Left lobe of liver (tissue), 2 donors: Measurements from ENCODE around the gene IMPACT. TPM values are rescaled to one million over a fixed set of nuclear protein-coding genes. Genes with fewer than 3 reads are reported as not detected.
A peak's percentile ranks its signal among the peaks of the same experiment; 100 is the strongest.

Experiments
- ATAC-seq: fragments of 200-7000 bp; cut with Tn5 transposase; one replicate; pipeline ENCODE4 v1.9.1; 2020; ENCODE audit warnings: mild to moderate bottlenecking, moderate library complexity
- DNase-seq: peaks from one replicate; pipeline ENCODE4 v3.0.0-alpha.2; 2020; ENCODE audit warnings: low spot score
- total RNA-seq: library from RNA; stranded (reverse); gene quantifications from one replicate; pipeline ENCODE4 v1.2.1, GENCODE V29; 2021
- donor health status: DM: no; HTN: no; CAD: no; lungs with moderate emphysema.
- donor health status: DM: no; HTN: yes; CAD: no.

The IMPACT gene
- total RNA-seq, 1 donor from 2014 or later = 14.8 TPM

DNA sequence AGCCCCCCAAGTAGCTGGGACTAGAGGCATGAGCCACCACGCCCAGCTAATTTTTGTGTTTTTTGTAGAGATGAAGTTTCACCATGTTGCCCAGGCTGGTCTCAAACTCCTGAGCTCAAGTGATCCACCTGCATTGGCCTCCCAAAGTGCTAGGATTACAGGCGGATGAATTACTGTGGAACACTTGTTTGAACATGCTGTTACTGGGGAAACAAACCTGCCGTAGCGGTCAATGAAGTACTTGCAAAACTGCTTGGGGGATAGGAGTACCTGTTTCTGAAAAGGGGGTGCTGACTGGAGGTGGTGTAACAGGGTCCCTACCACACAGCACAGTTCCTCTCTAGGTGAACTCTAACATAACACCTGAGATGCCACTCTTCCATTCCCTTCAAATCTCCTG is 5.9 kb upstream of the IMPACT start:
- DNase-seq (no peak), ATAC-seq (no peak)

DNA sequence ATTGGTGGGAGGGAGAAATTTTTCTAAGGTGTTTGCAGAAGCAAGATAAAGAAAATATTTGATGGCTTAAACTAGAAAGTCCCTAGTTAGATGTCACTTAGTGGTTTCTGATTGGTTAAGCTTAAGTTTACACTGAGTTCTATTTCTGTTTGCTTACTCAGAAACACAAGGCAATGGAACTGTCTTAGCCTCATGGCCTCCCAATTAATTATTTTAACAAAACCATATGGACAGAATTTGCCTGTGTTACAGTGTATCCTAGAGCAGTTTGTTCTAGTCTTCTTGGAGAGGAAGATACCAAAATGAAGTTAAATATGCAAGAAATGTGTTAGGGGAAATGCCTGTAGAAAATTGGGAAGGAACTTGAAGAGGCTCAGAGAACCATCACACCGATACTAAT is 4.6 kb upstream of the IMPACT start:
- ATAC-seq (no peak), DNase-seq (no peak)

DNA sequence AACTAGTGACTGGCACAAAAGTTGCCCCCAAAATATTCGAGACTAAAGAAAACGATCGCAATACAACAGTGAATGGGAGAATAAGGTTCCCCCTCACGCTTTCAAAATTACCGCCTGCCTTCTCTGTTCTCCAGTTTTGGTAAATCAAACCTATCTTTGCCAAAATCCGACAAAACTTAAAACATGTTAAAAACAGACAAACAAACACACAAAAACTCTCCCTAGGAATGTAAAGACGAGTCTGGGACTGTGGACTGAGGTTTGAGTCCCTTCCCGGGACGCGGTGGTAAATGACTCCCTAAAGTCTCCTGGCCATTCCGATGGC is 435 bp upstream of the IMPACT start:
- ATAC-seq = no peak
- no peak for DNase-seq

DNA sequence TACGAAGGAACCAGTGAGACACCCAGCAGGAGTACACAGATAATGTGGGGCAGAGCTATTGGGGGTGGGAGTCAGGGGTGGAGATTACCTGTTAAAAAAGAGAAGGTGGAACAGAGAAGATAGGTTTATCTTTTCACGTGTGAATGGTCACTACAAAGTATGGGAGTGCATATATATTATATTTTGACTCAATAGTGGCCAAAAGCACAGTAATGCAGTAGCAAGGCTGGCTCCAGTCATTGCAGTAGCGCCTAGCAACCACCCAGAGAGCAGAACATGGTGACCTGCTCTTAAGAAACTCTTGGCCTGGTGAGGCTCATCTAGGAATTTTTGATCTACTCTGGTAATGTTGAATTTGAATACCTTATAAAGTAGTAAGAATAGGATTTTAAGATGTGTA is 1.0 kb downstream of the IMPACT start:
- no peak for DNase-seq
- ATAC-seq = no peak

DNA sequence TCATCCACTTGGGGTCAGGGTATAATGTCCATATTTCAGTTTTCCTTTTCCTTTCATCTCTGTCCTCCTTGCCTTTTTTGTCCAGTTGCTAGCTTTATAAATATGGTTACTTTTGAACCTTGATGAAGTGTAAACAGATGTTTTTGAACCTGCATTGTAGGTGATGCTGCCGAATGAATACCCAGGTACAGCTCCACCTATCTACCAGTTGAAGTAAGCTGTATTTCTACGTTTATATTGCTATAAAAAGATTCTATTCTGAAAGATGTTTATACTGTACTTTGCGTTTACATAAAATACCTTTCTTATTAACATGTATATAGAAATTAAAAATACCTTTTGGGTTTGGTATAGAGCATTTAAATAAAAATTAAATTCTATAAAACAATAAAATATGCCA is 2.2 kb downstream of the IMPACT start:
- ATAC-seq (no peak), DNase-seq (no peak)

DNA sequence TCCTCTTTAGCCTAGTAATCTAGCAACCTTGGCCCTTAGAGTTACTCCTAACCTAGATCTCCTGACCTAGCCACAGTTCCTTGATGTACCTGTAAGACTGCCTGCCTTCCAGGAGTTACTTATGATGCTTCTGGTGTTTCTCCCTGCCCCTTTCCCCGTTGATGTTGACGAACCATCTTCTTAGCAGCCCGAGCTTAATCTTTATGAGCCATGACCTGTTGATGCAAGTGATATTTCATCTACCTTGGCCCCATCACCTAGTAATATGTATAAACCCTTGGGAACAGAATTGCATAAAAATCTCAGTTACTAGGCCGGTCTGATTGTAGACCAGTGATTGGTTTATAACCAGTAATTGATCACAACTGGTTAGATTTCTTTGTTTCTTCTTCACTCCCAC is 2.7 kb downstream of the IMPACT start:
- DNase-seq (no peak), ATAC-seq (no peak)

DNA sequence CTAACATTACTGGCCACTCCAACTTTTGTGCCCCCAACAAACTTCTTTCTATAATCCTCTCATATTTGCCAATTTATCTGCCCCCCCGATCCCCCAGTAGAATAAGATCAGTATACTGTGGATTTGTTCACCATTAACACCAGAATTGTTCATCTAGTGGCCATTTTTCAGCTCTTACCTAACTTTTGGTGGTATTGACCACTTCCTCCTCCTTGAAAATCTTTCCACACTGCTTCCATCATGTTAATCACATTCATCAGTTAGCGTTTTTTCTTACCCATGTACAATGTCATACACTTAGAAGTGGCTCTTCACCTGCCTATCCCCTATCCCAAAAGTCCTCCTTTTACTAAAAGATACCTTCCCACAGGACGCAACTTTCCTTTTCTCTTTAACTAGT is 6.1 kb downstream of the IMPACT start:
- ATAC-seq = no peak

DNA sequence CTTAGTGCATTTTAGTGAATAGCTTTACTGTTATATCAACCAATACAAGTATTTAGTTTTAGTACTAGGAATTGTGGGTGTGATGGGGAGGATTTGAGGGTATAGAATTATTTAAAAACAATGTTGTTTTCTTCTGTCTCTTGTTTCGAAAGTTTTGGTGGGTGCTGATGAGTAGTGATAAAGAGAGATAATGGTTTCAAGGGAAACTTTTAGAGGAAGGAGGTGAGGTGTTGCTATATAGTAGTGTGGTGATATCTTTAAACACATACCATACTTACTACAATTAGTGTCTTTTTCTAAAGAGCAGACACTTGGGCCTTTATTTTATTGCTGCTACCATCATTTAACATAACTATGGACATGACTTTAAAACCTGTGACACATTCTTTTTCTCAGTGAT is 10.5 kb downstream of the IMPACT start:
- ATAC-seq (no peak), DNase-seq (no peak)

More for the DNA sequence above, 6.1 kb downstream of the IMPACT start:
- no peak for DNase-seq

DNA sequence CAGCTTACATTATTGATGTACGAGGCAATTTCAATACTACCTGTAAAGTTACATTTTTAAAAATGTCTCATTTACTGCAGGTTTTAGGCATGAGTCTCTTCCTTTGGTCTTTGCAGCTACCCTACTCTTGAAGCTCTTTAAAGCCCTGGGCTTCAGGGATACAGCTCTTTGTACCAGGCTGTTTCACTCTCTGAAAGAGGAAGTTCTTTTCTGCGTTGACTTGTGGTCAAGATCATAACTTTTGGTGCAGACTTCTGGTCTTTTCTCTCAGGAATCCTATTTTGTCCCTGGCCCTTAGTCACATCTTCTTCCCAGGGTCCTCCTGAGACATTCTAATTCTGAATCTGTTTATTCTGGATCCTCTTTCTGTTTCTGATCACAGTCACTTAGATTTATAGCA is 17.4 kb downstream of the IMPACT start:
- DNase-seq = no peak
- ATAC-seq = no peak

DNA sequence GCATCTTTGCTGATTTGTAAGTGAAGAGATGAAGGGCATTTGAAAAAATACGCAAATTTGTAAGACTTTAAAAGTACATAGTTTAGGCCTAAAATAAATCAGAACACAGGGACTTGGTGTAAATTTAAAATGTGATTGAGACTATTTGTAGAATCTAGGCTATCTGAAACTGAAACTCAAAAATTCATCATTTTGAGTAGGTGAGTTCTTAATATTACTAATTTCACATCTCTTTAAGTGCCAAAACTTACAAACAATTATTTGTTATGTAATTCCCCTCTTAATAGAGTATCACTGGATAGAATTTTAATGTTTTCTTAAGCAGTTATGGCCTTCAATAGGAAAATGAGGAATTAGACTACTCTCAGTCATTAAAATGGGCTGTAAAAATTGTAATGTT is 20.0 kb downstream of the IMPACT start:
- DNase-seq = no peak
- no peak for ATAC-seq

DNA sequence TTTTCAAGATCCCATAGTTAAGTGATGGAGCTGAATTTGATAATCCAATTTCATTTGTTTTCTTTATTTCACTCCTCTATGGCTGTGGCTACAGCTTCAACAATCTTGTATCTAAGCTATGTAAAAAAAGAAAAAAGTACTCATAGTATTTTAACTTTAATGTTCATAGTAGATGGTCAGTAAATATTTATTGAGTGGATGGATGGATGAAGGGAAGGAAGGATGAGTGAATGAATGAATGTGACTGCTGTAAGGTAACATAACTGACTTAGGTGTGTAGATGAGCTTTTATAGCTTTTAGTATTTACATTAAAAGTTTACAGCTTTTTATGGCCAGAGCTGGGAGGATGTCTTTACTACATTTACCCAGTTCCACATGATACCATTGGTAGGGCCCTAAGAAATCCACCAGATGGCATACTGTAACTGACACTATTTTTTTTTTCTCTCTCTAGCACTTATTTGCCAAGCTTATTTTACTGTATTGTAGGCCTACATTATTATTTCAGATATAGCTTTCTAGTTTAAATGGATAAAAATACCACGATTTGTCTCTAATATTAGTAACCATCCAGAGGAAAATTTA is 20.6 kb downstream of the IMPACT start:
- DNase-seq = no peak
- peak; percentile 48 for ATAC-seq

DNA sequence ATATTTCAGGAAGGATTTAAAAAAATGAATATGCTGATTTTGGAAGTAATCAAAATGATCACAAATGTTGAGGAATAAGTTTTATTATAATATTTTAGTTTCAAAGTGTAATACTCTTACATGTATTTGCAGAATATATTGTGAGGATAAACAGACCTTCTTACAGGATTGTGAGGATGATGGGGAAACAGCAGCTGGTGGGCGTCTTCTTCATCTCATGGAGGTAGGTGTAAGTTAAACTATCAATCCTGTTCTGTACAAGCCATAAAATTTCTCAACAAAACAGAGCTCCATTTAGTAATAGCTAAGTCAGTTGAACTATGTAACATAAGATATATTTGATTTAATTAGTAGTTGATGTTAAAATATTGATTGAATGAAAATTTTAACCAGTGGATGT is 21.5 kb downstream of the IMPACT start:
- DNase-seq = no peak
- no peak for ATAC-seq

DNA sequence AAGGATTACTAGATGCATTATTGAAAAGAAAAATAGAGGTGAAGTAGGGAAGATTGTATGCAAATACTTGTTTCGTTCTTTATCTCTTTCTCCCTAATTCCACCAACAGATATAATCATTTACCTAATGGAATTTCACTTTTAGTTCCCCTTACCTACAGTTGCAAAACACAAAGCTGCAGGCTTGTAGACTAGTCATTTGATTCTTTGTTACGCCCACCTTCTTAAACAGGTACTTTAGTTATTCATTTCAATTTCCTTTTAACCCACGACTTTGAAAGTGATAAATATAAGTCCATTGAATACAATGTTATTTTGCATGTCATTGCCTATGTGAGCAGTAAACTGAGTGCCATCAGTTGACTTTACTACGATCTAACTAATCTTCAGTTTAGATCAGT is 30.1 kb downstream of the IMPACT start:
- DNase-seq (no peak), ATAC-seq (no peak)

DNA sequence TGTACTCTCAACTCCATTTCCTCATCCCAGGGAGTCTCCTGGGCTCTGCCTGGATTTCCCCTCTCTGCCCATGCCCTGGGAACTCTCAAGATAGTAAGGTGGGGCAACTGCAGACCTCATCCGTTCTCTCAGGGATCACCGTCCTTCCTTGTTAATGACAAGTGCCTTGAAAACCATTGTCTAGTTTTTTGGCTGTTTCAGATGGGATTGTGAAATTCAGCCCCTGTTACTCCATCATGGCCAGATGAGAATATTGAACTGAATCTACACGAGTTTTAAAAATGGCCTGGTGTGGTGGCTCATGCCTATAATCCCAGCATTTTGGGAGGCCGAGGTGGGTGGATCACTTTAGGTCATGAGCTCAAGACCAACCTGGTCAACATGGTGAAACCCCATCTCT is 33.3 kb downstream of the IMPACT start:
- no peak for DNase-seq
- no peak for ATAC-seq

DNA sequence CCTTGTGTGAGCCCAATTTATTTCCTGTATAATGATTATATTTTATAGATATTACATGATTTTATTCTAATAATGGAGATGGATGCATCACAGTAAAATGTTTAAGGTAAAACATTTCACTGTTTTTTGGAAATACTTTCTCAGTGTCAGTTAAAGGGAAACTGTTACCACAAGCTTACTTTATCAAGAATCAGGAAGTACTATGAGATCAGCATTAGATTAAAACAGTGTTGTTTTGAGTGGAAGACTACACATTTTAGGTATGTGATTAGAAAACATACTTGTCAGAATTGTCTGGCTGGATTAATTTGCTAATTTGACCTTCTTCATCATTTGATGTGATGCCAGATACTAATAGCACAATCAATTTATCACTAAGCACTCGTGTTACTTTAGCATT is 33.9 kb downstream of the IMPACT start, which contains the start of gene HRH4:
TSS of gene HRH4 (plus strand) at position 250 of the 400 bp plus-strand sequence. CDS start at position 342, 92 bp downstream.
- no peak for DNase-seq
- ATAC-seq = no peak

DNA sequence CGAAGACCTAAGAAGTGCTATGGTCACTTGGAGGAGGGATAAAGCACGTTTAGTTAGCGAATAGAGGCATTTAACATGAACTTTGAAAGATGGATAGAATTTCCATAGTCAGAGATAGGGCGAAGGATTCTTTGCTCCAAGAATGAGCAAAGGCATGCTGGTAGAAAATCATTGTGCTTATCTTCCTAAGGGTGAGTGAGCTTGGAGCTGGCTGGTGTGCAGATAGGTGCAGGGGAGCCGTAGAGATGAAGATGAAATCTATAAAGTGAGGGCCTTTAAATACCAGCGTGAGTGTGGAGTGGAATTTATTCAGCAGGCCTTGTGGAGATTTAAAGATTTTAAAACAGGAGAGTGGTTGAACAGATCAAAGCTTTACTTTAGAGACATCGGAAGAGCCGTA is 35.5 kb downstream of the IMPACT start:
- no peak for DNase-seq
- ATAC-seq = no peak

DNA sequence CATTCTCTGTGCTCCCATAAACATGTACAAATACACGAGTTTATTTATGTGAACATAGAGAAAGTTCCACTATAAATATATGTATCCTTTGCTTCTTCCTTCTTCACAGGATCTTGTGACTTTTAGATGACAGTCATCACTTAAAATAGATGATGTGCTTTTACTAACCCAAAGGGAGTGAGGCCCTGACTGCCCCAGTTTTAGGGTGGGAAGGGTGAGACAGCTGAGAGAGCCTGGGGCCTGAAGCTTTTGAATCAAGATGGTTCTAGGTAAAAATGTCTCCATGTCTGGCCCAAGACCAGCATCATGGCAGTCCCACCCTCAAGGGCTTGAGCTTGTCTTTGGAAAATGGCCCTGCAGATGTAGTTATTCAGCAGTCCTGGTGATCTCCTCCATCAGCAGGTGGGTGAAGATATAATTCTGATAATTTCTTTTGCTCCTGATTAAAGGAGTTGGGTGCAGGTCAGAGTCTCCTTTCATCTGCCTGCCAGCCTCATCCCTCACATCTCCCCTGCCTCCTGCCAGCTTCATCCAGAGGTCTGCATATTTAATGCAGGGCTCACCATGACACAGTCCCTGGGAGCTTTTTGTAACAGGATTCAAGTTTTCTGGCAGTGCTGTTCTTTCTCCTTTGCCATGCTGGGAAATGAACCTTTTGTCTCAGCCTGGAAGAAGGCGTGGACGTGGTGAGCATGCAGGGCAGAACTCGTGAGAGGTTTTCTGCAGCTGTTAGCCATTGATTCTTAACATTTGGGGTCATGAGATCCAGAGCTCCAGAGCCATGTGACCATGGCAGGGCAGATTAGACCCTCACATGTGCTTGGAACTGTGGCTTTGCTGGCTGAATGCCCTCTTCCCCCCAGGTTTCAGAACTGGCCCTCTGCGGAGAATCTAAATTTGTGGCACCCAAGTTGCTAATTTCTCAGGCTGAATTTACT is 36.6 kb downstream of the IMPACT start:
- DNase-seq = no peak
- ATAC-seq = no peak

DNA sequence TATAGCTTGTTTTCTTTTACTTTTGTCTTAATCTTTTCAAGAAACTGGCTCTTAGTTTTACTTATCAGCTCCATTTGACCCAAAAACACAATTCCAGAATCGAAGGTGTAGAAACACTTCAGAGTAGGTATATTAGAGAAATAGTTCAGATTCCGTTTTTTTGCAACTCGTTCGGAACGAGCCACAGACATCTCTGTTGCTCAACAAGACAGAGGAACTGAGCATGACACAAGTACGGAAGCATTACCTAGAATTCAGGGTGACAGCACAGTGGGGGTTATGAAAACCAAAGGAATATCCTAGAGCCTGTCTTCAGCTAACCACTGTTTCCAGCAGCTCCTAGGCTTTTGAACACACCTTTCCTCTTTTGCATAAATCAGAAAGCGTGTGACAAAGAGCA is 39.0 kb downstream of the IMPACT start:
- ATAC-seq = no peak
- DNase-seq = no peak

DNA sequence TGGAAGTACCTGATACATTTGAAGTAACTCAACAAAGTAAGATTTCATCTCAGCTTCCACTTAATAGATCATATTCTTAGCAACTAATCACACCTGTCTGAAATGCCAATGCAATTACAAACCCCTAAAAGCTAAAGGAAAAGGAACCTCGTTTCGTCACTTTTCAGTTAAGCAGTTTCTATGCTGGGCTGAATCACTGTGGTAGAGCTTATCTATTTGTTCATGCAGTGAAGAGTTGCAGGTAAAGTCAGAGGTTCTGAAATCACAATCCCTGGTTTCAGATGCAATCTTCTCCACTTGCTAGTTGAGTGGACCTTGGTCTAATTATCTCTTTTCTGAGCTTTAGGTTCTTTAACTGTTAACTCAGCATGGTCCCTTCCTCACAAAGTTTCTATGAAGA is 40.3 kb downstream of the IMPACT start:
- ATAC-seq (no peak), DNase-seq (no peak)

DNA sequence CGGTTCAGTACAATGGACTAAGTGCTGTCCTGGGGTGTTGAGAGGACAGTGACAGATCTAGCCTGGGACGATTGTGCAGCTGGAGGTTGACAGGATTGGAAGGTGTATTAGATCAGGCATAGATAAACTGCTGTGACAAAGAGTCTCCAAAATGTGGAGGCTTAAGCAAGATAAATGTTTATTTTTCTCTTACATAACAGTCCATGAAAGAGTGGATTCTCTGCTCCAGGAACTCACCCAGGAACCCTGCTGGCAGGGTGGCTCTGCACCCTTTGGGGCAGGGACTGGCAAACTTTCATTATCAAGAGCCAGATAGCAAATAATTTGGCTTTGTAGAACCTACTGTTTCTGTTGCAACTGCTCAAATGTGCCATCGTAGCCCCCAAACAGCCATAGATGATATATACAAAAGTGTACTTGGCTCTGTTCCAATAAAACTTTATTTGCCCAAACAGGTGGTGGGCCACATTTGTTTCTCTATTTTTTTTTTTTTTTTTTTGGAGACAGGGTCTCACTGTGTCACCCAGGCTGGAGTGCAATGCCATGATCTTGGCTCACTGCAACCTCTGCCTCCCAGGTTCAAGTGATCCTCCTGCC is 43.6 kb downstream of the IMPACT start:
- DNase-seq (peak; percentile 77), ATAC-seq (peak; percentile 97)

DNA sequence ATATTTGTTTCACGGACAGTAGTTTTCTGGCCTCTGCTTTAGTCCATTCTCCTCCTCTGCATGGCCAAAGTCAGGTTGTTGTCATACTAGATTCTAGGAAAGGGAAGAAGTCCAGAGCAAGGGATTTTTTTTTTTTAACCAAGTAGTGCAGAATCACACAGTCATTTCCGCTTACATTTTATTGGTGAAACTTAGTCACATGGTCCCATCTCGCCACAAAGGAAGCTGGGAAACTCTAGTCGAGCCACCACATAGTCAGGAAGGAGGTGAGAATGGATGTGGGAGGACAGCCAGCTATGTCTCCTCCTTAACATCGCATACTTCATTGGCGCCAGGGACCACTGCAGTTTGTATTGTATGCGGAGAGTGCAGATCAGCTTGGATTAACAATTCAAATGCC is 44.3 kb downstream of the IMPACT start:
- no peak for DNase-seq
- ATAC-seq = no peak

DNA sequence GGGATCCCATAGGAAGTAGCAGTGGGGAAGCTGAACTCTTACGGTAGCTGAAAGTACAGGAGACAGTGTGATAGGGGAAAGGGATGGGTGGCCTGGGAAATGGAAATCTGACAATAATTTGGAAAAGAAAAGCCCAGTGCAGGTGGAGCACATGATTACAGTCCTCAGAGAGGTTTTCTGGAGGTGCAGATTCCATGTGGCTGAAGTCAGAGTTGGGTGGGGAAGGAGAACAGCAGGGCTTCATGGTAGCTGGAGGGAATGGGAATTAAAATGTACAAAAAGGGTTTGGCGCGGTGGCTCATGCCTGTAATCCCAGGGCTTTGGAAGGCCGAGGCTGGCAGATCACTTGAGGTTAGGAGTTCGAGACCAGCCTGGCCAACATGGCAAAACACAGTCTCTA is 46.1 kb downstream of the IMPACT start:
- DNase-seq (no peak), ATAC-seq (no peak)
